ENCODE data around the gene FERMT3.

FERMT3 gene

GRCh38 chr11:64222651-64223000 is 16.1 kb downstream of the FERMT3 start:
- no peak for DNase-seq

GRCh38 chr11:64223001-64223651 is 16.6 kb downstream of the FERMT3 start:
- DNase-seq: no peak

- DNase-seq: no peak
Measured at GRCh38 chr11:64224151-64224890, 17.8 kb downstream of the FERMT3 start.

GRCh38 chr11:64224891-64225607 is 18.5 kb downstream of the FERMT3 start:
- peak; percentile 70 for DNase-seq

GRCh38 chr11:64225608-64226506 is 19.3 kb downstream of the FERMT3 start, which contains the start of the genes NUDT22 and TRPT1:
NUDT22 (plus strand) TSS chr11:64226274; CDS start chr11:64226653, 379 bp downstream.
TRPT1 (minus strand) TSS chr11:64226186; CDS start chr11:64225860, 326 bp downstream.
- DNase-seq: peak; percentile 98

GRCh38 chr11:64226507-64227051 is 20.1 kb downstream of the FERMT3 start:
- DNase-seq: peak; percentile 84

GRCh38 chr11:64227405-64227956 is 21.0 kb downstream of the FERMT3 start:
- no peak for DNase-seq

GRCh38 chr11:64229090-64229743 is 22.7 kb downstream of the FERMT3 start:
- DNase-seq: no peak

GRCh38 chr11:64229744-64230170 is 23.2 kb downstream of the FERMT3 start:
- no peak for DNase-seq

- DNase-seq: peak; percentile 93
Measured at GRCh38 chr11:64230171-64230984, 23.9 kb downstream of the FERMT3 start, which contains the start of gene DNAJC4. DNAJC4 (plus strand) TSS chr11:64230548; CDS start chr11:64230855, 307 bp downstream.

GRCh38 chr11:64230985-64231365 is 24.5 kb downstream of the FERMT3 start:
- no peak for DNase-seq

GRCh38 chr11:64231546-64231945 is 25.0 kb downstream of the FERMT3 start:
- no peak for DNase-seq

GRCh38 chr11:64232182-64232966 is 25.9 kb downstream of the FERMT3 start:
- no peak for DNase-seq

- no peak for DNase-seq
Measured at GRCh38 chr11:64232967-64233315, 26.4 kb downstream of the FERMT3 start.

- DNase-seq: peak; percentile 82
Measured at GRCh38 chr11:64233913-64234586, 27.5 kb downstream of the FERMT3 start, which contains the start of gene VEGFB. VEGFB (plus strand) TSS chr11:64234584; CDS start chr11:64234834, 250 bp downstream.

- peak; percentile 74 for DNase-seq
Measured at GRCh38 chr11:64234647-64235379, 28.3 kb downstream of the FERMT3 start.

- DNase-seq: no peak
Measured at GRCh38 chr11:64235437-64236161, 29.1 kb downstream of the FERMT3 start.

All from activated CD8-positive, alpha-beta memory T cell treated with anti-CD3 and anti-CD28 coated beads, Interleukin-2, amount 50 U/mL, for 48 hours (primary cell).